ENCODE measurements around the gene ACOT11.

ACOT11 gene

DNA sequence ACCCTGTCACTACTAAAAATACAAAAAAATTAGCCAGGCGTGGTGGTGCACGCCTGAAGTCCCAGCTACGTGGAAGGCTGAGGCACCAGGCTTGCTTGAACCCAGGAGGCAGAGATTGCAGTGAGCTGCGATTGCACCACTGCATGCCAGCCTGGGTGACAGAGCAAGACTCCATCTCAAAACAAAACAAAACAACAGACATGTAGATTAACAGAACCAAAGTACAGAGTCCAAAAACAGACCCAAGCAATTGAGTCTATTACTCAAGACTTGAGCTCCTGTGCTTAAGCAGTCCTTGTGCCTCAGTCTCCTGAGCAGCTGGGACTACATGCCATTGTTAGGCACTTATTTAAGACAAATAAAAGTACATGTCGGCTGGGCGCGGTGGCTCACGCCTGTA lies 9.5 kb upstream of the ACOT11 start:
- H3K4me1 ChIP-seq (ENCODE audit: control insufficient read depth, insufficient read depth, low read length, poor library complexity, severe bottlenecking): peaks cover 6% of the 10 kb centered on the region
- WGBS, 2 experiments (ENCODE audit: insufficient coverage in 2 of 2): 96% methylated on average over 7 to 8 of the region's 8 CpGs
- no peak overlapping the region for H3K27ac ChIP-seq (ENCODE audit: low read depth, low read length, severe bottlenecking)
- no peak overlapping the region for H3K4me3 ChIP-seq (ENCODE audit: extremely low read depth, insufficient read depth, low read length, poor library complexity, severe bottlenecking)
- H3K9me3 ChIP-seq (ENCODE audit: control insufficient read depth, low read length): no peaks in the 10 kb centered on the region
- H3K36me3 ChIP-seq (ENCODE audit: control insufficient read depth, insufficient read depth, low read length): no peaks in the 10 kb centered on the region

DNA sequence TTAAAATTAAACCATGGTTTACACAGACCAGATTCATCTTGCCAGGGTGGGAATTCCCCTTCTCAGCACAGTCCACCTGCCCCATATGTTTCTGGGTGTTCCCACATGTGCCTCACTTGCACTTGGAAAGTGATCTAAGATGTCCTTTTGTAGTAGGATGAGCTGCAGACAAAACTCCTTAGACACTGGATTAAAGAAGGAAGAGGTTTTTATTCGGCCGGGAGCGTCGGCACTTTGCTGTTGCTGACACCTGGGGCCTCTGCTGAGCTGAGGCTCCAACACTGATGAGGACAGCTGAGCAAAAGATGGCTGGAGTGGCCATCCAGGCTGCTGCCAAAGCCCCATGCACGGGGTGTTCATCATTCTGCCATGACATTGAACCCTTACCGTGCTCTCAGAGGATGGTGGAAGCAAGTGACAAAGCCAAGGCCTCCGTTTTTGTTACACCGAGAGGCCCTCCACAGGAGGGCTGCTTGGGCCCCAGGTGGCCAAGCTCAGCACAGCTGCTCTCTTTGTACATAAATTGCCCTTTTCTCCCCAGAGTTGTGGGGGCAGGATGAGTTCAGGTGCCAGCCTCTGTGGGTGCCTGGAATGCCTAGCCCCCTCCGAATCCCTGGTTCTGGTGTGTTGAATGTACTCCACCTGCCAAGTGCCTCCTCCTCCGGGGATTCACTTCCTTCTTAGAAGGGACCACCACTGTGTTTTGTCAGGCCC lies 7.3 kb upstream of the ACOT11 start:
- H3K36me3 ChIP-seq (ENCODE audit: control insufficient read depth, insufficient read depth, low read length): no peaks in the 10 kb centered on the region
- H3K9me3 ChIP-seq (ENCODE audit: control insufficient read depth, low read length): no peaks in the 10 kb centered on the region
- H3K27ac ChIP-seq (ENCODE audit: low read depth, low read length, severe bottlenecking): no peak overlapping the region
- H3K4me1 ChIP-seq (ENCODE audit: control insufficient read depth, insufficient read depth, low read length, poor library complexity, severe bottlenecking): peaks cover 17% of the 10 kb centered on the region
- H3K4me3 ChIP-seq (ENCODE audit: extremely low read depth, insufficient read depth, low read length, poor library complexity, severe bottlenecking): no peak overlapping the region
- WGBS, 2 experiments (ENCODE audit: insufficient coverage in 2 of 2): 75 to 77% methylated on average over 9 to 10 of the region's 10 CpGs

DNA sequence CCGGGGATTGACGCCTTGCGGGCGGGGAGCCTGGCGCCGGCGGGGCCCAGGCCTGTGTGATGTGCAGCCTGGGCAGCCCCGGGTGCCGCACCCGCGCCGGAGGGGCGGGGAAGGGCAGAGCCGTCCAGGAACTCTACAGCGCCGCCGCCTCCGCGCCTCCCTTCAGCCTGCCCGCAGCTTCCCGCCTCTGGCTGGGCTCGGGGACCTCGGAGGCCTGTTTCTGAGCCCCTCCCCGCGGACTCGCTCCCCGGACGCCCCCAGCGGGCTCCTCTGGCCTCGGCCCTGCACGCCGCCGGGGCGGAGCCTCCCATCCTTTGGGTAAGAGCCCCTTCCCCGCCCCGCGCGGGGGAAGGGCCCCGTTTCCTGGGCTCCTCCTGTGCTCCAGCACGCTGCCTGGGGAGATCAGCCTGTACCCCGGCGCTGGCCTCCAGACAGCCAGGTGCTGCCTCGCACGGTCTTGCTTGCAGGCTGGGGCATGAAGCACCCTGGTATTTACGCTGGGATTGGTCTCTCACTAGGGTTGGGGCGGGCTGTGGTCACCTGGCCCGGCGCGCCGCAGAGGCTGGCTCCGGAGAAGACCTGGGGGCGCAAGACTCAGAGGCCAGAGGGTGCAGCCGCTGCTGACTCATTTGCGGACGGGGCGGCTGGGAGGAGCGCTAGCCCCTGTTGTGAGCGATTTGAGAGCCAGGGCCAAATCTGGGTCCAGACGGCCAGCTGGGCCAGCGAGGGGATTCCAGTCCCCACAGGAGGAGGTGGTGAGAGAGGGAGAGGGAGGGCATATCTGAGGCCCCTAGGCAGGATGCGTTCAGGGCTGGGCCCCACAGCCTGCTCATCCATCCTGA lies 5.7 kb upstream of the ACOT11 start:
- WGBS, 2 experiments (ENCODE audit: insufficient coverage in 2 of 2): 1% methylated on average over 55 to 58 of the region's 61 CpGs
- Histone ChIP-seq H3K9me3 (ENCODE audit: control insufficient read depth, low read length) (no peaks in the 10 kb centered on the region), H3K4me3 (ENCODE audit: extremely low read depth, insufficient read depth, low read length, poor library complexity, severe bottlenecking) (peak overlapping the region; percentile 44), H3K4me1 (ENCODE audit: control insufficient read depth, insufficient read depth, low read length, poor library complexity, severe bottlenecking) (peaks cover 16% of the 10 kb centered on the region), H3K36me3 (ENCODE audit: control insufficient read depth, insufficient read depth, low read length) (no peaks in the 10 kb centered on the region), H3K27ac (ENCODE audit: low read depth, low read length, severe bottlenecking) (peak overlapping the region; percentile 90)

DNA sequence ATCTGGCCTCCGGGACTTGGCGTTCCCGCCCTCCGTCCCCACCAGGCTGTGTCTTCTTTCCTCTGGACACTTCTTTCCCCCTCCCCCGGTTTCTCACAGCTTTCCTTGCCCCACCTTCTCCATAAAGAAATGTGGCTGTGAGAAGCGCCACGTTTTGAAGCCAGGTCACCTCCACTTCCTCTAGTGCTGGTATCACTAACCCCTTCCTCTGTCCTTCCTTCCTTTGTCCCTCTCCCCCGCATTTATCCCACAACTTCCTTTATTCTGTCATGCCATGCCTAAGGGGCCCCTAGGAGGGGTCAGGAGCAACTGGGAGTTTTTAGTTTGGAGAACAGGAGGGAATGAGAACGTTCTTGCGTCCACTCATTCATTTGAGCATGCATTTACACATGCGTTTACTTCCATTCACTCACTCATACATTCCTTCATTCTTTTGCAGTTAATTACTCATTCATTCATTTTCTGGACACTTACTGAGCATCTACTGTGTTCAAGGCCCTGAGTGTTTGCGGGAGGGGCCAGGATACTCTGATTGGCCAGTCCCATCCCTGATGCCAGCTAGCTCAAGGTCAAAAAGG lies 5.0 kb upstream of the ACOT11 start:
- Histone ChIP-seq H3K4me3 (ENCODE audit: extremely low read depth, insufficient read depth, low read length, poor library complexity, severe bottlenecking) (peak overlapping the region; percentile 44), H3K27ac (ENCODE audit: low read depth, low read length, severe bottlenecking) (peak overlapping the region; percentile 90), H3K9me3 (ENCODE audit: control insufficient read depth, low read length) (no peaks in the 10 kb centered on the region), H3K36me3 (ENCODE audit: control insufficient read depth, insufficient read depth, low read length) (no peaks in the 10 kb centered on the region), H3K4me1 (ENCODE audit: control insufficient read depth, insufficient read depth, low read length, poor library complexity, severe bottlenecking) (peaks cover 21% of the 10 kb centered on the region)
- WGBS, 2 experiments (ENCODE audit: insufficient coverage in 2 of 2): 13 to 32% methylated on average over 7 to 10 of the region's 12 CpGs

DNA sequence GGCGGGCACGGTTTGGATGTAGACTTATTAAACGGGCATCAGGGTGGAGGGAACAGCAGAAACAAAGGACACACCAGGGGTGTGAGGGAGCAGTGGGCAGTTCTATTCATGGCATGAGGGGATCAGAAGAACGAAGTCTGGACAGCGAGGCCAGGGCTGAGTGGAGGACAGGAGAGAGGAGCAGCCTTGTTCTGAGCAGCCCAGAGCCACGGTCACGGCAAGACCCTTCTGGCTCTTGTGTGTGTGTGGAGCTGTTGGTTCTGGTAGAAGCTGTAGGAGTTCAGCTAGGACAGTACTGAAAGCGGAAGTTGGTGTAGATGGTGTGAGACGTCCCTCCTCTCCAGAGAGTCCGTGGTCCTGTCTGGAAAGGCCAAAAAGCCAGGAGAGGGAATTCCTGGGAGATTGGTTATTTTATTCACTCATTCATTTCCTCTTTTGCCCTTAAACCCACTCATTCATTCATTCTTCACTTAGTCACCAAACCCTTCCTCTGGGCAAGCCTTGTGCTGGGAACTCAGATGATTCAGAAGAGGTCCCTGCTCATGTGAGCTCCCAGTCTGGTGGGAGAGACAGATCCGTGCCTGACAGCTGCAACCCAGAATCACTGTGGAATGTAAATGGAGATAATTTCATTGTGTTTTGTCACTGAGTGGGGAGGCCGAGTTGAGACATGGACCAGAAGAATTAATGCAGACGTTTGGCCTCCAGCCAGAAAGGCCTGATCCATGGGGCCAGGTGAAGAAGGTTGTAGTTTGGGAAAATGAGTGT lies 4.1 kb upstream of the ACOT11 start:
- no peak overlapping the region for H3K4me3 ChIP-seq (ENCODE audit: extremely low read depth, insufficient read depth, low read length, poor library complexity, severe bottlenecking)
- H3K4me1 ChIP-seq (ENCODE audit: control insufficient read depth, insufficient read depth, low read length, poor library complexity, severe bottlenecking): peaks cover 27% of the 10 kb centered on the region
- no peaks in the 10 kb centered on the region for H3K36me3 ChIP-seq (ENCODE audit: control insufficient read depth, insufficient read depth, low read length)
- no peaks in the 10 kb centered on the region for H3K9me3 ChIP-seq (ENCODE audit: control insufficient read depth, low read length)
- peak overlapping the region; percentile 67 for H3K27ac ChIP-seq (ENCODE audit: low read depth, low read length, severe bottlenecking)
- WGBS, 2 experiments (ENCODE audit: insufficient coverage in 2 of 2): 85 to 89% methylated on average over 10 to 11 of the region's 13 CpGs

DNA sequence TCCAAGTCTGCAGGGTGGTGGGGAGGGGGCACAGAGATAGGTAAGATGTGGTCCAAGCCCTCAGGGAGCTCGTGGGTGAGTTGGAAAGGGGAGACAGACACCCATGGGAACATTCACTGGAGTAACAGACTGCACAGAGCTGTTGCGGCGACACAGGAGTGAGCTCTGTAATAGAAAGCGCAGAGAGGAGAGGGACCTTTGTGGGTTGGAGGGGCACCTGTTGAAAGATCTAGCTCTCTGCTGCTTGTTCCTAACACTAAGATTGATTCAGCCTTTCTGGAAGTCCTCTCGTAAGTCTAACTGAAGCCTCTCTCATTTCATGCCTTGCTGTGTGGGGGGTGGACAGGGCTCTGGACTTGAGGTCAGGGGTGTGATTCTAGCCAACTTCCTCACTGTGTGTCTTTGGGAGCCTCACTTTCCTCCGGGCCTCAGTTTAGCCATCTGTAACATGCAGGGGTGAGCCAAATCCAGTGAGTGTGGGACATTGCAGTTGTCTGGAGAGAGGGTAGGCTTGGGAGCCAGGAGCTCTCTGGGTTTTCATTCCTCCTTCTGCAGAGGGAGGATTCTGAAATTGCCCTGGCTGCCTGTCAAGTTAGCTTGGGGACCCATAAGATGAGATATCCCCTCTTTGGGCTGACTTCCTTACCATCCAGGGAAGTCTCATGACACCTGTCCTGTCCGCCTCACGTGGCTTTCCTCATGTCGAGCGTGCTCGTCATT lies 2.0 kb upstream of the ACOT11 start:
- 97% methylated on average over 10 to 11 of the region's 11 CpGs for WGBS, 2 experiments (ENCODE audit: insufficient coverage in 2 of 2)
- Histone ChIP-seq H3K9me3 (ENCODE audit: control insufficient read depth, low read length) (no peaks in the 10 kb centered on the region), H3K27ac (ENCODE audit: low read depth, low read length, severe bottlenecking) (no peak overlapping the region)

DNA sequence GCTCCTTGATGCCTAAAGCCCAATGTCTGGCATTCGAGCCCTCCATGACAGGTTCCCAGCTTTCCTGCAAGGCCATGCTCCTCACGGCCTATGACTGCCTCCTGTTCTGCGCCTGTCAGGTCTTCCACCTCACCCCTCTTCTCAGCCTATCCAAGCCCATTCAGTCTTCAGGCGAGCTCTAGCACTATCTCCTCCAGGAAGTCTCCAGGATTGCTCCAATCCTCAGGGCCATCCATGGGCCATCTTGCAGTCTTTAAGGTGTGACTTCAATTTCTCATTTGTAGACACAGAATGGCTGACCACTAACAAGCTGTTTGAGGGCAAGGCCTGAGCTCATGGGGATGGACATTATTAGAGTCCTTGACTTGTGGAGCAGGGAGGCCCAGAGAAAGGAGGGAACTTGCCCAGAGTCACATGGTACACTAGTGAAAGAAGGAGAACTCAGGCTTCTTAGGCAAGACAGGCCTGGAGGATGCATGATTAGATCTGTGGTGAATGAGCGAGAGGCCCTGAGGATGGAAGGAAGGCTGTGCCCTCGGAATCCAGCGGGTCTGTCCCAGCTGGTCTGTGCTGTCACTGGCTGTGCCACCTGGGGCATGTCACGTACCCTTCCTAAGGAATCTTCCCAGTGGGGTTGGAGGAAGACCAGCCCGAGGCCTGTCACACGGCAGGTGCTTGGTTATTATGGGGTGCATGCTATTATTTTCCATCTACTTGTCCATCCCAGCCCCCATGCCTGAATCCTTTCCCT lies 1.2 kb upstream of the ACOT11 start:
- WGBS, 2 experiments (ENCODE audit: insufficient coverage in 2 of 2): 93 to 96% methylated on average over 7 of the region's 10 CpGs
- H3K9me3 ChIP-seq (ENCODE audit: control insufficient read depth, low read length): no peaks in the 10 kb centered on the region
- peaks cover 27% of the 10 kb centered on the region for H3K4me1 ChIP-seq (ENCODE audit: control insufficient read depth, insufficient read depth, low read length, poor library complexity, severe bottlenecking)
- no peaks in the 10 kb centered on the region for H3K36me3 ChIP-seq (ENCODE audit: control insufficient read depth, insufficient read depth, low read length)
- H3K27ac ChIP-seq (ENCODE audit: low read depth, low read length, severe bottlenecking): no peak overlapping the region
- no peak overlapping the region for H3K4me3 ChIP-seq (ENCODE audit: extremely low read depth, insufficient read depth, low read length, poor library complexity, severe bottlenecking)

More for the DNA sequence above, 2.0 kb upstream of the ACOT11 start:
- Histone ChIP-seq H3K36me3 (ENCODE audit: control insufficient read depth, insufficient read depth, low read length) (no peaks in the 10 kb centered on the region), H3K4me1 (ENCODE audit: control insufficient read depth, insufficient read depth, low read length, poor library complexity, severe bottlenecking) (peaks cover 27% of the 10 kb centered on the region), H3K4me3 (ENCODE audit: extremely low read depth, insufficient read depth, low read length, poor library complexity, severe bottlenecking) (no peak overlapping the region)

DNA sequence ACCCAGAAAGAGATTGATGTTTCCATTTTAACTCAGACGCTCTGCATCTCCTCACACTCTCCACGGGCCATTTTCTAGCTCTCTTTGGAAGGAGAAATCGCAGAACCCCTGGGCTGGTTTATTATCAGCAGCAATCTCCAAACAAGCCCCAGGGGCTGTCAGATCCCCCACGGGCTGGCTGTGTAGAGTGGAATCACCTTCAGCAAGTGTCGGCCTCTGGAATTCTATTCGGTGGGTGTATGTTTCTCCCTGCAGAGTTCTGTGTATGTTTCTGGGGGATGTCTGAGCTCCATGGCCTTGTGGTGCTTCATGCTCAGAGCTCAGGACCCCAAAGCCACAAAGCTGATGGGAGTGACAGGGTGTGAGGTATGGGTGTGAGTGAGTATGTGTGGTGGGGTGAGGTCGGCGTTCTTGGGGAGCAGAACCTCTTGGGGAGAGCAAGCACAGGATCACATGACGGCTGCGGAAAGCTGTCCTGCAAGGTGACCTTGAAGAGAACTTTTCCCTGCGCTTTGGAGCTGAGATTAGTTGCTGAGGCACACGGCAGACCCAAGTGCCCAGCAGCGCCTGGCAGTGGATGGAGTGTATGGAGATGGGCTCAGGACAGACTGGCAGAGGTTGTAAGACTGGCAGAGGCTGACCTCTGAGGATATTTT lies 489 bp downstream of the ACOT11 start:
- Histone ChIP-seq H3K9me3 (ENCODE audit: control insufficient read depth, low read length) (no peaks in the 10 kb centered on the region), H3K4me1 (ENCODE audit: control insufficient read depth, insufficient read depth, low read length, poor library complexity, severe bottlenecking) (peaks cover 25% of the 10 kb centered on the region), H3K36me3 (ENCODE audit: control insufficient read depth, insufficient read depth, low read length) (no peaks in the 10 kb centered on the region), H3K27ac (ENCODE audit: low read depth, low read length, severe bottlenecking) (no peak overlapping the region), H3K4me3 (ENCODE audit: extremely low read depth, insufficient read depth, low read length, poor library complexity, severe bottlenecking) (no peak overlapping the region)
- 89 to 90% methylated on average over 12 to 13 of the region's 13 CpGs for WGBS, 2 experiments (ENCODE audit: insufficient coverage in 2 of 2)

DNA sequence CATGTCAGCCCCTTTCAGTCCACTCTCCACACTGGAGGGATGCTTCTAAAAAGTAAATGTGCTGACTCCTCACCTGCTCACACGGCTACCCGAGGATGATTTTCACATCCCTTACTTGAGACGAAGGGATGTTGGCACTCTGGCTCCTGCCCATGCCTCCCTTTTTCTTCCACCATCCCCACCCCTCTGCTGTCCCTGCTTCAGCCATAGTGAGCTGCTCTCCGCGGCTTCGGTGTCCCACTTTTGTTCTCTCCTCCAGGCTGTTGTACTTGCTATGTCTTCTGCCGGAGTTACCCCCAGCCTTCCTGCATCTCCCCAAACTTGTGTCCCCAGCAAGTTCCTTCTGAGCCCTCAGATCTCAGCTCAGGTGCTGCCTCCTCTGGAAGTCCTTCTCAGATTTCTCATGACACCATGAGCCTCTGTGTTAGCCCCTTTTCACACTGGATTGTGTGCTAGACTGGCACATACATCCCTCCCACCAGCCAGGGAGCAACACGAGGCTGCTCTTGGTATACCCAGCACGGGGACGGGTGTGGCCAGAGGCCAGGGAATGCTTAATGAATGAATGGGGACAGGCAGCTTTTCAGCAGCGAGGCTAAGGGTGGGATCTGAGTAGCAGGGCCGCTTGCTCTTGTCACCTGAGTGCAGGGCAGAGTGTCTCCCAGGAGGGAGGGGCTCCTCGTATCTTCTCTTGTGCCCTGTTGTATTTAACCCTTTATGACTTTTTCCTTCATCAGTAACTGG lies 1.3 kb downstream of the ACOT11 start:
- H3K4me1 ChIP-seq (ENCODE audit: control insufficient read depth, insufficient read depth, low read length, poor library complexity, severe bottlenecking): peaks cover 17% of the 10 kb centered on the region
- H3K9me3 ChIP-seq (ENCODE audit: control insufficient read depth, low read length): no peaks in the 10 kb centered on the region
- H3K27ac ChIP-seq (ENCODE audit: low read depth, low read length, severe bottlenecking): no peak overlapping the region
- H3K4me3 ChIP-seq (ENCODE audit: extremely low read depth, insufficient read depth, low read length, poor library complexity, severe bottlenecking): no peak overlapping the region
- 75 to 85% methylated on average over 12 of the region's 13 CpGs for WGBS, 2 experiments (ENCODE audit: insufficient coverage in 2 of 2)
- H3K36me3 ChIP-seq (ENCODE audit: control insufficient read depth, insufficient read depth, low read length): no peaks in the 10 kb centered on the region
